HG03354 (cell line): ENCODE data around the gene PTPN22.

Experiments
- ATAC-seq: cut with Tn5 transposase; IDR thresholded peaks from one replicate; pipeline ENCODE4 v1.9.1; 2021; ENCODE audit warnings: mild to moderate bottlenecking; ENCODE audit not compliant: unreplicated experiment, poor library complexity, severe bottlenecking

PTPN22 gene

DNA sequence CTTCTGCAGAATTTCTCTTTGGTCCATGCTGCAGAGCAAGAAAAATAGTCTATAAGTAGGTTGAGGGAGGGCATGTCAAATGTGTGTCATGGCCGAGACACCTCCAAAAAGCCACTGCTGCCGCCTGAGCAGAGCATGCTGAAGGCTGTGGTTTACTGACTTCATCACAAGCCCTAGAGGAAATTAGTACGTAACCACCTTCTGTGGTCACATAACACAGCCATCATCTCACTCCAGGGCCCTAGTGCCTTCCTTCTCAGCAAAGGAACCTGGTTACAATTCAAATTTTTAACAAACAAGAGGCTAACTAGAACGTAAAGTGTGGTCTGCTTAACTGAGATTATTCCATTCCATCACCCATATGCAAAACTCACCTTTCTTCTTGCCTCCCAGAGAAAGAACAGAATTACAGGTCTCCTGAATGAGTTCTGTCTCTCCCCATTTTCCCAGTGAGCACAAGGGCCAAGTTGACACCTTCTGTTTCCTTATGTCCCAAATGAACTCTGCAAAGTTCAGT lies at the start of gene PTPN22:
Gene PTPN22 (minus strand): TSS at position 116 of the 517 bp plus-strand sequence.
- ATAC-seq: peak; percentile 91

DNA sequence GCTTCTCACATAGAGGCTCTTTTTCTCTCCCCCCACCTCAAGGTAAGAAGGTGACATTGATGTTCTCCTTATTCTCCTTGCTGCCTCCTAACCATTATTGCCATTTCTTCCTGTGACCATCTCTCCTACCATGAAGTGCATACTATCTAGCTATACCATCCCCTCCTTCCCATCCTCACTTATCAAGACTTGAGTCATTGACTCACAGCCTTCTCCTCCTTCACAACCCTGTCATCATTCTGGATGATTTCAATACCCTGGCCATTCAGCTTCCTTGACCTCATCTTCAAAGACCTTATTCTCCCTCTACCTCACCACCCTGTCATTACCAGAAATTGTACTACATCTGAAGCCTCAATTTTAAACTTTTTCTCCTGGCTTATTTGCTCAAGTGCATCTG lies 46.7 kb upstream of the PTPN22 start:
- no peak for ATAC-seq

DNA sequence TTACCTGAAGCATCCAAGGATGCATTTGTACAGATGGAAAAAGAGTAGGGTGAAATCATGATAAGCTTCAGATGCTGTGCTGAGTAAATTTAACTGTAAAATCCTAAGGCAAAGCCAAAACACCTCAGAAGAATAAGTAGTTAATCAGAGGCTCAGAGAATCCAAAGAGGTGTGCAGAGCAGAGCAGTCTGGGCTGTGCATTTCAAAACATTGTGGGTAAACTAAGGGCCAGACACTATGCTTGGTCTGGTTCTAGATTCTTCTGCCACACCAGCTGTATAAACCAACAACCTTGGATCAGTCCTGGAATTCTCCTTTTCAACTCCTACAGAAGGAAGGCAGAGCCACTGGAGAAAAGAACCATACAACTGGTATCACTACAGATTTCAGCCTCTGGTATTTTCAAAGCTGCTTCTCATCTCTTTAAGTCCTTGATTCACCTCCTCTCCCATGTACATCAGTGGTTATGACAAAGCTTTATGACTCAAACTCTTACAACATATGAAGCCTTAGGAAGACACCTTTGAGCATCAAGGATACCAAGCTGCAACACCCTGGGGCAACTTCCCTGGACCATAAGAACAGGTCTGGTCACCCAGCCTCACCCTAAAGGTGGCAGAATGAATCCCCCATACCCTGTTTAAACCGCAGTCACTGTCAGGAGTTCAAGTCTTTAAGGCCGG lies 46.0 kb upstream of the PTPN22 start:
- ATAC-seq: no peak

DNA sequence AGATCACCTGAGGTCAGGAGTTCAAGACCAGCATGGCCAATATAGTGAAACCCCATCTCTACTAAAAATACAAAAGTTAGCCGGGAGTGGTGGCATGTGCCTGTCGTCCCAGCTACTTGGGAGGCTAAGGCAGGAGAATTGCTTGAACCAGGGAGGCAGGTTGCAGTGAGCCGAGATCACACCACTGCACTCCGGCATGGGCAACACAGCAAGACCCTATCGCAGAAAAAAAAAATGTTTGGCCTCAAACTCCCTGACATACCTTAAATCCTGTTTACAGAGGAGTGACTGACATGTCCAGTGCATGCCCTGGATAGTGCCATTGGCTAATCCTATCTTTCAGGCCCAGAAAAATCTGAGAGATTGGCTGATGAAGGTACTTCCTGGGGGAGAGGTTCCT lies 45.5 kb upstream of the PTPN22 start:
- no peak for ATAC-seq

DNA sequence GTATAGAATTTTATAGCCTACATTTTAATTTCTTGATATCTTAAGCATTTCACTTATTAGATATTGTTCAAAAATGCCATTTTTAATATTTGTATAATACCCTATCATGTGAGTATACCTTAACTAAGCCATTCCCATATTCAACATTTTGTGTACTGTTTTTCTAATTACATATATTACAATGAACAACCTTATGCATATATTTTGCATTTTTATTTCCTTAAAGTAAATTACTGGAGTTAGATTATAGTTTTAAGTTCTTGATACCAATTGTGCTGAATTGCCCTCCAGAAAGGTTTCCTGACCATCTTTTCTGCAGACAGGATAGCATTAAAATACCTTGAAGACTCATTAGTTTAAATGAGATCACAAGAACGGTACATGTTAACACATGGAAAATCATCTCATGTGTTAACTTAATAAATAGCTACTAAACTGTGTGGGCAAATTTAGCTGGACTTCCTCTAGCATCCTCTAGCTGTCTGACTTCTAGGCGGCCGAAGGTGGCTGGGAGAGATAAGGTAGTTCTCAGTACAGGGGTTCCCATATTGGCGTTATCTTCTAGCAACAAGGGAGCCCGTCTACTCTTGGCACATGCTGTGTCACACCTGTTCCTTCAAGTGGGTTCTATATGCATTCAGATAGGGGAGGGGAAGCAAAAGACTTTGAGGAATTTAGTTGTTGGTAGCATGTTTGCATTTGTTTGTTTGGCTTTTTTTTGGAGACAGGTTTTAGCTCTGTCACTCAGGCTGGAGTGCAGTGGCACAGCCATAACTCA lies 42.6 kb upstream of the PTPN22 start:
- no peak for ATAC-seq

DNA sequence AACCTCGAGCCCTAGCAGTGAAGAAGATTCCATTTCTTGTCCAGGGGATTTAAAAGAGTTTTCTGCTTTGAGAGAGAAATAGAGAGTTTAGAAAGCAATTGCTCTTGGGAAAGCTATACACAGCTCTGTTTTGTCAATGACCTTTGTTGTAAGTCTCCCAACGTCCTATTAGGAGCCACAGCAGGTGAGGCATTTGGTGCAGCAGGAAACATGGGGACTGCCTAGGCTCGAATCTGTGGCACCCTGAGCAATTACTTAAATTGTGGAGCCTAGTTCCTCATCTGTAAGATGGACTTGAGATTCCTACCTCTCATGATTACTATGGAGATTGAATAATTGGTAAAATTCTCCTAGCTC lies 41.8 kb upstream of the PTPN22 start:
- no peak for ATAC-seq

DNA sequence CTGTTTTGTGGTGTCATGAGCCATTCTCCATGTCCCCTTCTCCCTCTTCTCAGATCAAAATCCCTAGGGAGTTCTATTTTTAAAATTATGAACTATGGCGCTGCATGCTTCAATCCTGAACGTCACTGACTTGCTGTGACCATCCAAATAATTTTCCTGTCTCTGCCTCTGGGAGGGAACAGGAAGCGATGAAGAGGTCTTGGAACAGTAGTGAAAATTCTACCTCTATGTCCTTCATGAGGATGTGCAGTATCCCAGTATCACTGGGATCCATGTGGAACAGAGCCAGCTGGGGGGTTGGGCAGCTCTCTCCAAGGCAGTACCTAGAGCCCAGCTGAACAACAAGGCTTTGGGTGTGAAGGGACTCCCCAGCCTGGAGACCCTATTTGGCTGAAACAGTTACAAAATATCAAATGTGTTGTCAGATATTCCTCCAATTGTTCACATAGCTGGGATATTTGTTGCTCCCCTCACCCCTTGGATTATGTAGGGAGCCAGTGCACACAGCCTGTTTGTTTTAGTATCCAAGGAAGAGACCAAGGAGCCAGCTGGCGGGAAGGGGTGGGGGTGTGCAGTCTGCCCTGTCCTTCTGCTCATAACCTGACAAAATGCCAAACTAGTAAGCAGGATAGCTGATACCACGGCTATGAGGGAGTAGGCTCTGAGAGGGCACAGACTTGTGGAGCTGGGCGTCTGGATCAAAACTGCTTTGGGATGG lies 41.2 kb upstream of the PTPN22 start:
- no peak for ATAC-seq

DNA sequence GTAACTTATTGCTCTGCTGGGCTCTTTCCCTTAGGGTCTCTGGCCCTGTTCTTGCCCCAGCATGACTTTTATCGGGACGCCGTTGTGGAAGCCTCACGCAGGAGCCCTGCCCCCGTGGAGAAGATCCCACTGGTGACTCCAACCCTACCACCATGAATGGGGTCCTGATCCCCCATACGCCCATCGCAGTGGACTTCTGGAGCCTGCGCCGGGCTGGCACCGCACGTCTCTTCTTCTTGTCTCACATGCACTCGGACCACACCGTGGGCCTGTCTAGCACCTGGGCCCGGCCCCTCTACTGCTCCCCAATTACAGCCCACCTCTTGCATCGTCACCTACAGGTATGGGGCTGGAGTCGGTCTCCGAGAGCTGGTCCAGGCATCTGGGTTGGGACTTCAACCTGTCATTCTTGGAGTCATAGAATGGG lies 33.9 kb upstream of the PTPN22 start:
- peak; percentile 15 for ATAC-seq

DNA sequence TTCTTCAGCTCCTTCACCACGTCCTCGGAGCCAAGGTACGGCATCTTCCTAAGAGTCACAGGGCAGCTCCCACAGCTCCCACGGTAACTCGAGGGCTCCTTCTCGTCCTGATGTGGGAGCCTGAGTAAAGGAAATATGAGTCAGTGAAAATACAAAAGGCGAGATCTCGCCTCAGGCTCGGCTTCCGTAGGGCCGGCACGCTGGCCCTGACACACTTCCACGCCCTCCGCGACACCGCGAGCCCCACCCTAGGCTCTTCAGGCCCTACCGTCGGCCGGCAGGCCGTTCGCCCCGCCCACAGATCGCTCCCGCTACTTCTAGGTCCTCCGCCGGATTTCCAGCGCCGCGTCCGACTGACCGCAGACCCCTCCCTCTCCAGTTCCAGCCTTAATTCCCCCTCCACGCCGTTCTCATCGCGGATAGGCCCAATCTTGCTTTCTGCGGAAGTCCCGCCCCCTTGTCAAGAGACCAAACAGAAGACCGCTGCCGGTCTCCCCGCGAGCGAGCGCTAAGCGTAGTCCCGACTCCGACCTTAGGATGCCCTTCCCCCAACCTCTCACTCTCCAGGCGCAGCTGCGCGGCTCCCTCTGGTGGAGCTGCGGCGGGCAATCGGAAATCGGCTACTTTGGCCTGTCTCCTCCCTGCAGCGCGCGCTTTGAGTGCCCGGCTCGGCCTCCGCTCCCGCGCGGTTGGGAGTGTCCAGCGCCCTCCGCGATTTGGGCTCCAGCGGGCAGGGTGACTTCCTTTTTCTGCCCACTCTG lies 33.3 kb upstream of the PTPN22 start, which contains the start of the genes AP4B1 and DCLRE1B:
Gene AP4B1 (minus strand): TSS at position 126 of the 761 bp plus-strand sequence. CDS start 82 bp downstream, at position 44.
Gene DCLRE1B (plus strand): TSS at position 653 of the 761 bp plus-strand sequence. CDS start 261 bp downstream, outside the sequence.
- ATAC-seq: peak; percentile 91

DNA sequence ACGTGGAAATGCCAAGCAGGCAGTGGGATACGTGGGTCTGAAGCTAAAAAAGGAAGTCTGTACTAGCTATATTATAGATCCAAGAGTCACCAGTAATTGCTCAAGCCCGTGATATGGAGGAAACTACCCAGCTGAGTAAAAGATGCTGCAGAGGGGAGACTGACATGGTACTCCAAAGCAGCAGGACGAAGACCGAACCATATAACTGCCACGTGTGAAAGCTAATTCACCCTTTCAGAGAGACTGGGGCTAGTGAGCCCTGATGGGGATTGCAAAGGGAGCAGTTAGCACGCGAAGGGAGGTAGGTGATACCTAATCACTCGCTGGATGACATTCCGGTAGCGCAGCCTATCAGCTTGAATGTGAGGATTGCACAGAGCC lies 32.8 kb upstream of the PTPN22 start:
- peak; percentile 37 for ATAC-seq

DNA sequence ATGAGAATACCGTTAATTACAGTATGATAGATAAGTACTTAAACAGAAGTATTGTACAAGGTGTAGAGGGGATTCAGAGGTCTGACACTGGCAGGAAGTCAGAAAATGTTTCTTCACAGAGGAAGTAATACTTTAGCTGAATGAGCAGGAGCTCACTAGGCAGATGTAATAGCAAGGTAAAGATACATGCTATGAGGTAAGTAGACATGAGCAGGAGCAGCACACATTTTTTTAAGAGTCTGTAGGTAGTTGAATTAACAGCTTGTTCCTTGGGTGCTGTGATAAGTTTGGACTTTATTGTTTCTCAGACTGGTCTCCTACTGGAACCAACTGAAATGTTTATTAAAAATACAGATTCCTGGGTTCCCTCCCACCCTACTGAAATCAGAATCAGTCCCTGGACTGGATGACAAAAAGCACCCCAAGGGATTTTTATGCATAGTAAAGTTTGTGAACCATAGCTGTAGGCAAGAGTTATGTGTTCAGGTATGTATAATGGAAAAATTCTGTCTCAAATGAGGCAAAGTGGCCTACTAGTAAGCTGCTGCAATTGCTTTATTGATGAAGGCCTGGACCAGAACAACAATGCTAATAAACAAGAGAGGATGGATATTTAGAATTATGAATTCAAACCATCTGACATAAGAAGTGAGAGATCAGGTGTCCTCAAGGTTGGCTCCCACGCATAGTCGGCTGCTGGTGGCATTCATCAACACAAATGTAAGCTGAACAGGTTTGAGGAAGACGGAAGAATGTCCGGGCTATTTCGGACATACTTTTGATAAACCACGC lies 32.2 kb upstream of the PTPN22 start:
- no peak for ATAC-seq

DNA sequence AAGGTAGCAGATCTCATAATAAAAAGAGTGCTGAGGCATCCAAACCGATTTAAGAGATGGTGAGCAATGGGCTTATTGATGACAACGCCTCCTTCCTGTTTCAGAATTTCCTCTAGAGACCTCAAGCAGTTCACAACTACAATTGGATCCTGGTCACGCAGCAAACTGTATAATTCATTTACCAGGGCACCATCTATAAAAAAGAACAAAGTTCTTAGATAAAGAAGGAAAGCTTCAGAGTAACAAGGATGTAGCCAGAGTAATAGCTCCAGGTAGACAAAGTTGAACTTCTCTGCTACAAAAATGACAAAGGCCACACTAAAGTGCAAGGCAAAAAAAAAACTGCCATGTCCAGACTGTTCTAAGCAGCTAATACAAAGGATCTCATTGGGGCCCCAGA lies 29.7 kb upstream of the PTPN22 start:
- no peak for ATAC-seq

DNA sequence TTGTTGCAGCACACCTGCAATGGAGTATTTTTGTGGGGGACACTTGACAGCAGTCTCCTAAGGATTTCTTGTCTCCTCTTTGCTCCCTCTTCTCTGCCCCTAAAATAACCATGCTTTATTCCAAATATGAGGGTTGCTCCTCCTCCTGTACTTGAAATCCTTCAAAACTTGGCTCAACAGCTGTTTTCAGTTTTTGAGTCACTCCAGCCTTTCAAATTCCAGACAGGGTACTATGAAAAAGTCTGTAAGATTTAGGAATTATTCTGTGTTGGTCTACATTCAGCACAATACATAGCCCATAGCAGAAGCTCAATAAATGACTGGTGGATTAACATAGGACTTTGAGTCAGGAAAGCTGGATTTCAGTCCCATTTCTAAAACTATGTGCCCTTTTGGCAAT lies 27.6 kb upstream of the PTPN22 start:
- no peak for ATAC-seq

DNA sequence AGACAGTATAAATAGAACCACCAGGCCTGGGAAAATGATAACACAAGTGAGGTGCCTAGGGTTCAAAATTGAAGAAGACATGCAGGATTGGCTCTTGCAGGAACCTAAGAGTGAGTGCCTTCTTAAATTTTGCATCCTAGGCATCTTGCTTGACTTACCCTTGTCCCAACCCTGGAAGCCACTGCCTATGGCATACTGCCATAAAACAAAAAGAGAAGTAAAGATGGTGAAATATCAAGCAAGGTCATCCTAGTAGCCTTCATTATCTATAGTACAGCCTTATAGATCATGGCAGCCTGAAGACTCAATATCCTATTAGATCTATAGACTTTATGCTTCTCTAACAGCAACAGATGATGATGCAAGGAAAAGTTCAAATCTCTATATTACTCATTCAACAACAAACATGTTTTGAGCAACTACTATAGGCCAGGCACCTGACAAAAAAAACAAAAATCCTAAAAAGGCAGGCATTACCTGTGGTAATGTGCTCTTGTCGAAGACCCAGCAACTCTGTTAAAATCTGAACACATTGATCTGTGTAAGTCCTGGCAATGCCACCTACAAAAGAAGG lies 26.8 kb upstream of the PTPN22 start:
- ATAC-seq: no peak

DNA sequence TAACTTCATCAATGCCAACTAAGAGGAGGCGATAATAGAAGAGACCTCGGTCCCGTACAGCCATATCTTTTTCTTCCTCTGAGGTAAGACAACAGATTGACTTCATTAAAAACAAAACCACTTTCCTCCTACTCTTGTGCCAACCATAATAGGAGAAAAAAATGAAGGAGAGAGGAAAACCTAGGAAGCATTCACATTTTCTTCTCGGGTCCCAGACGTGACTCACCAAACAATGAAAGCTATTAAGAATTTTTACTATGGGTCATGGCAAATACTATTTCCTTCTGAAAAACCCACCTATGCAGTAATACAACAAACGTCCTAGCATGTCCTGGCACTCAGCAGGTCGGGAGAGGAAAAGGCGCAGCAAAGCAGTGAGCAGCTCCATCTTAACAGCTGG lies 24.4 kb upstream of the PTPN22 start:
- no peak for ATAC-seq

DNA sequence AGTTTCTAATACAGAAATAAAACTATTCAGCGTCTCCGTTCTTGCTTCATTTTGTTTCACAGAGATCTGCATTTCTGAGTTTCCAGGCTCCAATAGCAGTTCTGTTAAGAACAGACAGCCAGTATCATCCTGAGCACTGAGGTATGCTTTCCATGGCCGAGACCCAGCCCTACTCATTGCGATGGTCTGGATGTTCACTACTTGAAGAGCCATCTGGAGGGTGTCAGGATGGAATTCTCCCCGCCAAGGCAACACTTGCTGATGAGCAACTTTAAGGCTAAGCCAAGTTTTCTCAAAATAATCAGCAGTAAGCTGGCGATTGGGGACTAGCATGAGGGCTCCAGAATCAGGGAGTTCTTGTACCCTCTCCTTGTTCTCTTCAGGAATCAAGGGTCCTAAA lies 23.6 kb upstream of the PTPN22 start:
- ATAC-seq: no peak

DNA sequence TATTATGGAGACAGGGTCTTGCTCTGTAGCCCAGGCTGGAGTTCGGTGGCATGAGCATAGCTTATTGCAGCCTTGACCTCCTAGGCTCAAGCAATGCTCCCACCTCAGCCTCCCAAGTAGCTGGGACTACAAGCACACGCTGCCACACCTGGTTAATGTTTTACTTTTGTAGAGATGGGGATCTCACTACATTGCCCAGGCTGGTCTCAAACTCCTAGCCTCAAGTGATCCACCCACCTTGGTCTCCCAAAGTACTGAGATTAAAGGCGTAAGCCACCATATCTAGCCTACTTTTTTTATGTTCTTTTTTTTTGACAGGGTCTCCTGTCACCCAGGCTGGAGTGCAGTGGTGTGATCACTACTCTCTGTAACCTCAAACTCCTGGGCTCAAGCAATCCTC lies 21.8 kb upstream of the PTPN22 start:
- ATAC-seq: no peak

DNA sequence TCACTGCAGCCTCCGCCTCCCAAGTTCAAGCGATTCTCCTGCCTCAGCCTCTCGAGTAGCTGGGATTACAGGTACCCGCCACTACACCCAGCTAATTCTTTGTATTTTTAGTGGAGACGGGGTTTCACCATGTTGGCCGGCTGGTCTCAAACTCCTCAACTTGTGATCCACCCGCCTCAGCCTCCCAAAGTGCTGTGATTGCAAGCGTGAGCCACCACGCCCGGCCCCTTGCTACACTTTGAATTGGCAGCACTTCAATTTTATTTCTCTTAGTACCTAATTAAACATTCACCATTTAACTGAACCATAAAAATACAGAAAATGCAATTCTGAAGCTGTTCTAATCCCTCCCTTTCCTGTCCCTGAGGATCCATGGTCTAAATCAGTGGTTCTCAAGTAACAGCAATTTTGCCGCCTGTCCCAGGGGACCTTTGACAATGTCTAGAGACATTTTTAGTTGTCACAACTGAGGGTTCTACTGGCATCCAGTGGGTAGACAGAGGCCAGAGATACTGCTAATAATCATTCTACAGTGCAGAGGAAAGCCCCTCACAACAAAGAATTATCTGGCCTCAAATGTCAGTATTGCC lies 20.2 kb upstream of the PTPN22 start:
- ATAC-seq: no peak
